K562 (cell line): Measurements from ENCODE around the gene UNC80. TPM values are rescaled to one million over a fixed set of nuclear protein-coding genes. Genes with fewer than 3 reads are reported as not detected.

ENCODE experiments used
- ATAC-seq: fragments of 200-7000 bp; cut with Tn5 transposase; 3 replicates; pipeline ENCODE4 v1.9.1; 2020; ENCODE audit warnings: moderate library complexity
- BruUV-seq: library from RNA; stranded (reverse); fragments of 400-500 nt; replicated peaks from 2 replicates; lab custom pipeline; 2021; lab: Mats Ljungman, UMichigan
- CTCF ChIA-PET: fragments of 300-600 bp; formaldehyde crosslinking; extraction: SDS; loops from one replicate; lab custom pipeline; 2021; ENCODE audit warnings: low intra/inter-chr PET ratio; lab: Yijun Ruan, JAX
- POLR2A ChIA-PET: fragments of 300-600, 350-650 bp; sonication (Branson Sonifier 250); formaldehyde crosslinking; extraction: SDS; loops from one replicate; lab custom pipeline; 2021; ENCODE audit warnings: antibody characterized with exemption, inconsistent platforms; lab: Yijun Ruan, JAX
- DNase-seq, 4 experiments: peaks; one replicate each; pipeline versions ENCODE4 v3.0.0 to v3.0.0-alpha.2; 2011 to 2018; ENCODE audit warnings: low spot score in 3 of 4, mixed read lengths in 3 of 4; ENCODE audit errors: extremely low read depth in 1 of 4
- FAIRE-seq: peaks from 2 replicates; lab custom pipeline; 2011; peaks lifted over from hg19 to GRCh38; lab: Jason Lieb, UNC
- H2AFZ ChIP-seq: 2 replicates; pipeline ENCODE4 v1.6.0; 2011; ENCODE audit warnings: low read depth, low read length, control low read depth, inconsistent platforms
- H3K27ac ChIP-seq: fragments of 200-600 bp; 3 replicates; pipeline ENCODE4 v1.8.0; 2011; ENCODE audit warnings: low read depth, mild to moderate bottlenecking, control low read depth, inconsistent platforms, low read length, moderate library complexity, mixed read lengths; ENCODE audit errors: extremely low read depth
- H3K27me3 ChIP-seq, 2 experiments: fragments of 300-600 bp in 1 of 2; 2 replicates in 1 of 2; 3 replicates in 1 of 2; pipeline versions ENCODE4 v1.6.0 to v1.8.0; 2011; ENCODE audit warnings: inconsistent platforms in 2 of 2, low read length in 2 of 2, mild to moderate bottlenecking in 1 of 2, mixed read lengths in 1 of 2, moderate library complexity in 1 of 2; ENCODE audit not compliant: control insufficient read depth in 2 of 2, insufficient read depth in 2 of 2
- H3K36me3 ChIP-seq: fragments of 300-600 bp; 3 replicates; pipeline ENCODE4 v1.8.0; 2011; ENCODE audit warnings: mild to moderate bottlenecking, low read length, inconsistent platforms; ENCODE audit not compliant: control insufficient read depth, insufficient read depth
- H3K4me1 ChIP-seq, 2 experiments: fragments of 200-600 bp in 1 of 2; replicated peaks in 1 of 2; 2 replicates in 1 of 2; 3 replicates in 1 of 2; pipeline versions ENCODE4 v1.5.1 to v1.8.0; 2011; ENCODE audit warnings: inconsistent platforms in 2 of 2, low read length in 2 of 2, mild to moderate bottlenecking in 1 of 2, mixed read lengths in 1 of 2, moderate library complexity in 1 of 2; ENCODE audit not compliant: control insufficient read depth in 2 of 2, insufficient read depth in 2 of 2
- H3K4me2 ChIP-seq: 2 replicates; pipeline ENCODE4 v1.6.1; 2011; ENCODE audit warnings: low read length, control low read depth, inconsistent platforms, mixed read lengths; ENCODE audit not compliant: insufficient read depth
- H3K4me3 ChIP-seq: fragments of 200-600 bp; sonication (generic), shearing (Covaris generic); 2 replicates; pipeline ENCODE4 v1.5.1; 2016; ENCODE audit warnings: control low read depth, inconsistent platforms
- H3K79me2 ChIP-seq: fragments of 200-600 bp; 3 replicates; pipeline ENCODE4 v1.8.0; 2011; ENCODE audit warnings: low read length, inconsistent platforms; ENCODE audit not compliant: control insufficient read depth, insufficient read depth
- H3K9ac ChIP-seq, 2 experiments: 2 replicates each; pipeline versions ENCODE4 v1.6.0 to v1.6.1; 2011; ENCODE audit warnings: low read depth in 2 of 2, low read length in 2 of 2, control low read depth in 1 of 2, inconsistent platforms in 1 of 2, mild to moderate bottlenecking in 1 of 2, mixed read lengths in 1 of 2; ENCODE audit not compliant: insufficient read depth in 1 of 2
- H3K9me1 ChIP-seq: one replicate; pipeline ENCODE4 v1.6.0; 2011; ENCODE audit warnings: inconsistent platforms, mild to moderate bottlenecking, low read length, moderate library complexity; ENCODE audit not compliant: control insufficient read depth, insufficient read depth
- H3K9me3 ChIP-seq: replicated peaks from 2 replicates; pipeline ENCODE4 v1.5.1; 2011; ENCODE audit warnings: low read depth, low read length, inconsistent platforms; ENCODE audit not compliant: control insufficient read depth, insufficient read depth
- H4K20me1 ChIP-seq: replicated peaks from 2 replicates; pipeline ENCODE4 v1.6.1; 2011; ENCODE audit warnings: low read length, inconsistent platforms, mixed read lengths; ENCODE audit not compliant: control insufficient read depth, insufficient read depth
- FOXM1 ChIP-seq, 2 experiments: fragments of 450-650 bp in 1 of 2; sonication (generic) in 1 of 2; formaldehyde crosslinking in 1 of 2; IDR thresholded peaks; 2 replicates each; pipeline versions ENCODE4 v1.6.1 to v1.9.0; 2017 to 2022; ENCODE audit warnings: low read depth in 2 of 2, mild to moderate bottlenecking in 2 of 2, missing genetic modification reagents in 1 of 2, moderate library complexity in 1 of 2
- IRF1 ChIP-seq: sonication (generic); formaldehyde crosslinking; IDR thresholded peaks from 2 replicates; pipeline ENCODE4 v1.8.0; 2022; ENCODE audit warnings: missing genetic modification reagents, mild to moderate bottlenecking, borderline replicate concordance
- KLF16 ChIP-seq: IDR thresholded peaks from 2 replicates; pipeline ENCODE4 v1.6.1; 2016; ENCODE audit warnings: antibody characterized with exemption
- LEF1 ChIP-seq: fragments of 450-650 bp; IDR thresholded peaks from 2 replicates; pipeline ENCODE4 v1.6.1; 2016; ENCODE audit warnings: mild to moderate bottlenecking
- NFIX ChIP-seq: fragments of 250-450 bp; sonication (Bioruptor Pico); IDR thresholded peaks from 2 replicates; pipeline ENCODE4 v1.4.0; 2020; ENCODE audit warnings: low read depth, mild to moderate bottlenecking, moderate library complexity
- ZBTB8A ChIP-seq: fragments of 450-650 bp; IDR thresholded peaks from 2 replicates; pipeline ENCODE4 v1.6.1; 2018; ENCODE audit warnings: mild to moderate bottlenecking, moderate library complexity; ENCODE audit not compliant: partially characterized antibody
- ZNF121 ChIP-seq: sonication (generic); formaldehyde crosslinking; conservative IDR thresholded peaks from 2 replicates; pipeline ENCODE4 v1.8.0; 2022; ENCODE audit warnings: missing genetic modification reagents
- ZNF280B ChIP-seq: fragments of 250-450 bp; sonication (Bioruptor Pico); IDR thresholded peaks from 2 replicates; pipeline ENCODE4 v1.5.1; 2021; ENCODE audit warnings: mild to moderate bottlenecking
- ZNF3 ChIP-seq: fragments of 250-450 bp; sonication (Bioruptor Pico); IDR thresholded peaks from 2 replicates; pipeline ENCODE4 v1.5.0; 2021; ENCODE audit warnings: mild to moderate bottlenecking, moderate library complexity
- WGBS: fragments of 100-300 bp; shearing (Covaris generic); methylation state at CpG from one replicate; pipeline ENCODE4 v1.1.6; 2016; ENCODE audit warnings: low coverage, mixed read lengths; ENCODE audit not compliant: insufficient coverage; ENCODE audit errors: missing lambda C conversion rate; 5-methylcytosine and 5-hydroxymethylcytosine counted together
- in situ Hi-C: fragments of 300-500 bp; cut with MboI; formaldehyde crosslinking; loops from 4 replicates; pipeline ENCODE4 v1.15.0; 2018; ENCODE audit warnings: inconsistent platforms, mixed read lengths
- intact Hi-C: fragments of 100-400 bp; cut with micrococcal nuclease; formaldehyde crosslinking; loops from 2 replicates; pipeline ENCODE4 v1.14.2; 2022
- polyA plus RNA-seq, 8 experiments: library from polyadenylated mRNA; depleted of rRNA in 4 of 8; stranded (reverse) in 5 of 8; unstranded in 3 of 8; fragments of >200 nt; fragmentation: Nextera tagmentation in 2 of 8; fragmentation: Illumina TruSeq in 1 of 8; extraction: Ambion mirVana in 2 of 8; extraction: Trizol in 1 of 8; gene quantifications; 2 replicates each; pipeline versions ENCODE4 v1.2.1 to v1.2.3, GENCODE V29; 2011 to 2014; ENCODE audit warnings: inconsistent platforms in 1 of 8, missing spikeins in 1 of 8
- total RNA-seq, 7 experiments: library from RNA; depleted of rRNA in 6 of 7; stranded (reverse); fragments of >200 nt in 6 of 7; fragmentation: Illumina TruSeq in 2 of 7; extraction: Trizol in 2 of 7; gene quantifications; 2 replicates each; pipeline versions ENCODE4 v1.2.1 to v1.2.3, GENCODE V29; 2011 to 2021; ENCODE audit warnings: low replicate concordance in 1 of 7

UNC80 gene
- total and polyA plus RNA-seq, 9 of the 15 experiments (the other 6 are each of a cell fraction or from before 2014, with no cell fraction given) = under 0.01 to 0.04 (median 0.01) TPM; not detected in 5

- Histone ChIP-seq H3K9me1 (no peaks in the 10 kb centered on the region), H4K20me1 (no peaks in the 10 kb centered on the region), H3K4me1 (no peaks in the 10 kb centered on the region), H3K27ac (no peak overlapping the region), H3K9me3 (no peaks in the 10 kb centered on the region), H2AFZ (no peak overlapping the region), H3K9ac (no peak overlapping the region), H3K27me3 (no peaks in the 10 kb centered on the region), H3K4me2 (no peak overlapping the region), H3K79me2 (no peaks in the 10 kb centered on the region), H3K36me3 (no peaks in the 10 kb centered on the region), H3K4me3 (no peak overlapping the region)
- DNase-seq (no peak), ATAC-seq (no peak), FAIRE-seq (no peak)
- POLR2A ChIA-PET = no interaction called here
- intact Hi-C loops = no loop called here
- BruUV-seq = no TSS peak
- TF ChIP-seq KLF16 (no peak), ZNF3 (CRISPR knock-in tag) (no peak), NFIX (no peak), LEF1 (no peak), ZNF280B (CRISPR knock-in tag) (no peak), FOXM1 (IDR thresholded peaks at IDR 0.05; ENCODE audit: low read depth) (no peak), FOXM1 (CRISPR knock-in tag; IDR thresholded peaks at IDR 0.05; ENCODE audit: low read depth) (no peak), ZBTB8A (no peak), IRF1 (CRISPR knock-in tag) (no peak), ZNF121 (CRISPR knock-in tag) (no peak)
- 0% methylated on average over 2 of the region's 2 CpGs for WGBS
- CTCF ChIA-PET = no interaction called here
- in situ Hi-C loops = no loop called here
Measured at GRCh38 chr2:209870067-209870466, 98.4 kb downstream of the UNC80 start.
